GM19023 (cell line): ENCODE measurements around the gene EIF2S1.
A peak's percentile ranks its signal among the peaks of the same experiment; 100 is the strongest.
"Not testable (repeated sequence)": the region's sequence is repeated elsewhere in the genome, so short reads cannot be mapped to it uniquely, and the experiment has no call there.

Source experiments
- ATAC-seq: cut with Tn5 transposase; IDR thresholded peaks from one replicate; pipeline ENCODE4 v1.9.1; 2021; ENCODE audit warnings: mild to moderate bottlenecking, moderate library complexity; ENCODE audit not compliant: unreplicated experiment

The EIF2S1 gene

GRCh38 chr14:67410313-67410712 lies 50.2 kb downstream of the EIF2S1 start:
- no peak for ATAC-seq

DNA sequence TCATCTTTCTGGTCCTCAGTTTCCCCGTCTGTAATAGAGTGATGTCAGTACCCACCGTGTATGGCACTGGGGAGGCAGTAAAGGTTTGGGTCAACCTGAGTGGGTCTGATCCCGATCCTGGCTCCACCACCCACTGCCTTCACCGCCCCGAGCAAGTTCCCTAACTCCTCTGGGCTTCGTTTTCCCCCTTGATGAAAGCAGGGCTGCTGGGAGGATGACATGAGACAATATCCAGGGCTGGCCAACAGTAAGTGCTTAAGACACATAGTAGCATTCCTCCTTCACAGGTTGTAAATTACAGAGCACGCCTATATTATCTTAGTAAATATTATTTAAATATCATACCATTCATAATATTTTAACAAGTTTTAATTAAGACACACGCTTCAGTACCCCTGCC lies 51.2 kb downstream of the EIF2S1 start:
- ATAC-seq, result no peak

DNA sequence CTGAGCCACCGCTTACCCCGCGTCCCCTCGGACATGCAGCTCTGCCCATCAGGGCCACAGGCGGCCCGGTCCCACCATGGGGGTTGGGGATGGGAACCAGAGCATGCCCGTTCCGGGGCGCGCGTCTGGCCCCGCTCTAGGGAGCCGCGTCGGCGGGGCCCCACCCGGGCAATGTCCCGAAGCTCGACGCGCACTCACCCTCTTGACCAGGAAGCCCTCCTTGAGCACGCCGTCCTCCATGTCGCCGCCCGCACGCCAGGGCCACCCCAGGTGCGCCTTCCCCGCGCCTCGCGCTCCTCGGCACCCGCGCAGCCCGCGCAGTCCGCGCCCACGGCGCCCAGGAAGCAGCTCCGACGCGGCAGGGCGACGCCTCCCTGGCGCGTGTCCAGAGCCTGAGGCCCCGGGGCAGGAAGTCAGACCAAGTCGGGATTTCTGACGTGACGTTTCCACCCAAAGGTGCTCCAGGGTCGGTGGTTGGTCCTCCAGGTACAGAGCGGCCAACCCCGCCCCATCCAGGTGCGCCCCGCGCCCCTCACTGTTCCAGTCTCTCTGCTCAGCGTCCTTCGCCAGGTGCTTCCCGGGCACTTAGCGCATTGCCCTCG lies 51.8 kb downstream of the EIF2S1 start, which contains the start of gene PLEK2:
PLEK2 (minus strand) TSS at position 346 of the 602 bp plus-strand sequence; CDS start at position 240, 106 bp downstream.
- no peak for ATAC-seq

DNA sequence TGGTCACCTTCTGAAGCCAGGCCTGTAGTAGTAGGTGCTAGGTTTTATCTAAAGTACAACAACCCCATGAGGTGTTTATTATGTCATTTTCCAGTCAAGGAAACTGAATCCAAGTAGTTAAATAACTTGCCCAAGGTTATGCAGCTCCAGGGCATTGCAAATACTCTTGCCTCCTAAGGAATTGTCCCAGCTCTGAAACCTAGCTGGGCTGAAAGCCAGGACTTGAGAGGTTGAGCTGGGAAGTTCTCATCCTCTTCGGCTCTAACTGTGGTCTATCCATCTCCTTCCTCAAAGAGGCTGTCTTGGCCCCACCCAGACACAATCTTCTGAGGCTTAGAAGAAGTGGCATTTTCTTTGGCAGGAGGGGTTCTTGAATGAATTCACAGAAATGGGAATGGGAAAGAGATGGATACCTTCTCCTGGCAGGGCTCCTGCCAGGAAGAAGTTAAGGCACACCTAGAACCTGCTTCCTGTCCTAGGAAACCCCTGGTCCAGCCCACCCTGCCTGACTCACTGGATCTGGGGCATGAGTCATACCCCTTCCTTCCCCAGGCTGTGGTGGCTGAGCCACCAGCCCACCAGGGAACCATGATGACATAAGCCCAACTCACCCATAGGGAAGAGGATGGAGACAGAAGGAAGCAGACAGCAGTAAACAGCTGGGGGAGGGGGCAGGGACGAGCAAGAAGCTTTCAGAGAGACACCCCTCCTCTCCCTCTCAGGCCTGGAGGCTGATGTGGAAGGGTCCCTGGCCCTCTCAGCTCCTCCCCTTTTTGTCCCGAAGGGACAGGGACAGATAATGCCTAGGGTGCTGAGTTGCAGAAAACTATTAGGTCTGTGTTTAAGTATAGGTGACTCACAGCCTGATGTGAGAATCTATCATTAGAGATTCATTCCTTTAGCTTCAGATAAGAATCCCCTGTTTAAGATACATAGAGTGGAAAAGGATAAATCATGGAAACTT lies 54.0 kb downstream of the EIF2S1 start:
- no peak for ATAC-seq

- ATAC-seq, result not testable (repeated sequence)
Observed at GRCh38 chr14:67415610-67416009, 55.5 kb downstream of the EIF2S1 start.

DNA sequence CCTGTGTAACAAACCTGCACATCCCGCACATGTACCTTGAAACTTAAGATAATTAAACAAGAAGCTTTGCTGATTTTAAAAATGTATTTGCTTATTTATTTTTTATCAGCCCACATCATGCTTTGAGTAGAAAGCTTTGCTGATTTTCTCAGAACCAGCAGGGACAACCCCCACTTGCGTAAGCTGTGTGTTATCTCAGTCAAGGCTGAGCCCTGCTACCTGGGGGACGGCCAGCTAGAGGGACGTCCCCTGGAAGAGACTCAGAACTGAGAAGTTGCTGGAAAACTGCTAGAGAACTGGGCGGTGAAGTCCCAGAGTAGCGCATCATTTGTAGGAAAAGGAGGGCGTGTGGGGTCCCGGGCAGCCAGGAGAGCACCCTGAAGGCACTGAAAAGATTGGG lies 56.0 kb downstream of the EIF2S1 start:
- ATAC-seq, result no peak

- ATAC-seq, result no peak
Observed at GRCh38 chr14:67416810-67417209, 56.7 kb downstream of the EIF2S1 start.

DNA sequence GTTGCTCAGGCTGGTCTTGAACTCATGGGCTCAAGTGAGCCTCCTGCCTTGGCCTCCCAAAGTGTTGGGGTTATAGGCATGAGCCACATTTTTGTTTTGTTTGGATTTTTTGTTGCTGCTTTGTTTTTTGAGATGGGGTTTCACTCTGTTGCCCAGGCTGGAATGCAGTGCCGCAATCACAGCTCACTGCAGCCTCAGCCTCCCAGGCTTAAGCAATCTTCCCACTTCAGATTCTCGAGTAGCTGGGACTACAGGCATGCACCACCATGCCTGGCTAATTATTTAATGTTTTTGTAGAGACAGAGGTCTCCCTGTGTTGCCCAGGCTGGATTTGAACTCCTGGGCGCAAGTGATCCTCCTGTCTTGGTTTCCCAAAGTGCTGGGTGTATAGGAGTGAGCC lies 57.5 kb downstream of the EIF2S1 start:
- no peak for ATAC-seq

GRCh38 chr14:67418401-67419191 lies 58.5 kb downstream of the EIF2S1 start:
- ATAC-seq, result no peak

DNA sequence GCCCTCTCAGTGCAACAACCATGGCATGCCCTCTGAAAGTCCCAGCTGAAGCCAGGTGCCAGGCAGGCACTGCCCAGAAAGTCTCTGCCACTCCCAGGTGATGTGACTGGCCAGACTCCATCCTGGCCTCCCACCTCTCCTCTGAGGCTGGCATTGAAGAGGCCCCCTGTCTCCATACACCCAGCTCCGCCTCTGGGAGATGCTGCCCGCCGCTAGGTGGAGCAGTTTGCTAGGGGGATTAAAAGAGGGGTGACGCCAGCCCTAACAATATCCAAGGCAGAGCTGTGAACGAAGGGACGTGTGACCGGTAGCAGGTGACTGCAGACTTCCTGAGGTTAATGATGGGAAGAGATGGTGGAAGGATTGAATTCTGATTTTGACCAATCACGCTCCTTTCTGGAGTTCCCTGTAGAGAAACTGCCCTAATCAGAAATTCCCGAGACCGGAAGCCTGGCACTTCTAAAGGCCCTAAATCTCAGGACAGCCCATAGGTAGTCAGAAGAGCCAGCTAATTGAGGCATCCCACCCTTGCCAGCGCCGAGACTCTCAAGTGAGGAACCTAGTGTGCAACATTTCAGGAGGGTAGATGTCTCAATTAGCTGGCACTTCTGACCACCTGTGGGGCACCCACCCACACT lies 60.1 kb downstream of the EIF2S1 start:
- ATAC-seq, result no peak

- ATAC-seq, result no peak
Observed at GRCh38 chr14:67421356-67422224, 61.5 kb downstream of the EIF2S1 start.

GRCh38 chr14:67423424-67423823 lies 63.3 kb downstream of the EIF2S1 start:
- ATAC-seq, result no peak

DNA sequence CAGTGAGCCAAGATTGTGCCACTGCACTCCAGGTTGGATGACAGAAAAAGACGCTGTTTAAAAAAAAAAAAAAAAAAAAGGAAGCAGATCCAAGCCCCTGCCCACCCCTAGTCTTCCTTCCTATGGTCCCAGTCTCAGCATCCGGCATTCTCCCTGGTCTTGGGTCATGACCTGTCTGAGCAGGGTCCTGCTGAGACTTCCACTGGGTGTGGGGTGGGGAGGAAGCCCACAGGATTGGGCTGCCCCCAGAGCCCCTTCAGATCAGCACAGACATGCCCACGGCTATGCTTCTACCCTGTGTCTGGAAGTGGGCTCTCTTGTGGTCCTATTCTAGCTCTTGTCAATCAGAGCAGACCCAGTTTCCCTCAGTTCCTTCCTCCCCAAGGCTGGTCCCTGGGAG lies 64.4 kb downstream of the EIF2S1 start:
- ATAC-seq, result no peak

- no peak for ATAC-seq
Observed at GRCh38 chr14:67425608-67426007, 65.5 kb downstream of the EIF2S1 start.

GRCh38 chr14:67426161-67426560 lies 66.0 kb downstream of the EIF2S1 start:
- ATAC-seq, result no peak

DNA sequence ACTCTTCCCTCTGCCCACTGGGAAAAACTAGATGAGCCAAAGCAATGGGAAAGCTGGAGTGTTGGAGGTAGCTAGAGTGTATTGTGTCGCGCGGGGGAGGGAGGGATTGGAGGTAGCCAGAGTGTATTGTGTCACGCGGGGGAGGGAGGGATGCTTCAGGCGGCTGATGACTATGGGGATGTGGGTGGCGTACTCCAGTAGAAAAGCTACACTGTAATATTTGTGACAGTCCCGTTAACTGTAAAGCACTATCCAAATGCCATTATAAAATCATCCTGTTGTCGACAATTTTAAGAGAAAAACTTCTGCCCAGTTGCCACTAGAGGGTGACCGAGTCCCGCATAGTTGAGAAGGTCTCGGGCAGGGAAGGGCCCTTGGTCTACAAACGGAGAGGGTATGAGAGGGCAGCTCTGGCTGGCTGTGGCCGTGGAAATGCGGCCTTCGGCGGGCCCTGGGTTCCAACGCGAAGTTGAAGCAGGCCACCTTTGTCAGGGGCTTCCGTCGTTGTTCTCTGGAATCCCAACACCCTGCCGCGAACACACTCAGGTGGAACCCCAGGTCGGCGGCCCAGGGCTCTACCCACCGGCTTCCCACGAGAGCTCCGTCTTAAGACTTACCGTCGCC lies 67.0 kb downstream of the EIF2S1 start:
- ATAC-seq, result peak; percentile 54

- no peak for ATAC-seq
Observed at GRCh38 chr14:67428501-67429031, 68.4 kb downstream of the EIF2S1 start.

DNA sequence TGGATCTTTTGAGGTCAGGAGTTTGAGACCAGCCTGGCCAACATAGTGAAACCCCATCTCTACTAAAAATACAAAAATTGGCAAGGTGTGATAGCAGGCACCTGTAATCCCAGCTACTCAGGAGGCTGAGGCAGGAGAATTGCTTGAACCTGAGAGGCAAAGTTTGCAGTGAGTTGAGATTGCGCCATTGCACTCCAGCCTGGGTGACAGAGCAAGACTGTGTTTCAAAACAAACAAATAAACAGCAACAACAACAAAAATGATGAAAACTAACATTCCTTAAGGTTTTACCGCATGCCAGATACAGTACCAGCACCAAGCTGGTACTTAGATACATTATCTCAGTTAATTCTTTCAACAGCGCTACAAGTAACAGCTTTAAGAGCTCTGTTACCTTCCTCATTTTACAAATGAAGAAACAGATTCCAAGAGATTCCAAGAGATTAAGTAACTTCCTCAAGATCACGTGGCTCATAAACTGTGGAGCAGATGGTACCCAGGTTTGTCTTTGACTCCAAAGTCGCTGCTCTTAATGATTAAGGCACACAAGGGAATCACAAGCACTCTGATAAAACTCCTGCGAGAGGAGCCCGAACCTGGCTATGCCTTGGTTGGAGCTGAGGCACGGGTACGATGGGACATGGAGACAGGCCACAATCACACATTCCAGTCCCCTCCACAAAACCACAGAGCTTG lies 69.5 kb downstream of the EIF2S1 start:
- no peak for ATAC-seq
